ENCODE results near the gene C1orf232. TPM values are rescaled to one million over a fixed set of nuclear protein-coding genes. Genes with fewer than 3 reads are reported as not detected.
A peak's percentile ranks its signal among the peaks of the same experiment; 100 is the strongest.

The C1orf232 gene
- total and polyA plus RNA-seq, 2 experiments from 2014 or later, result not detected

- peaks cover 83% of the 10 kb centered on the region for H3K27me3 Mint-ChIP-seq (ENCODE audit: insufficient read depth, low read depth, poor library complexity)
- peaks cover 60% of the 10 kb centered on the region for H3K4me1 Mint-ChIP-seq
- Histone ChIP-seq H3K27ac (ENCODE audit: low read depth) (no peak within 1 kb of the TSS), H3K79me2 (replicated peaks; ENCODE audit: insufficient read depth) (no peaks in the 10 kb centered on the region), H3F3A (replicated peaks; ENCODE audit: low read depth) (peaks cover 16% of the 10 kb centered on the region), H3K27me3 (ENCODE audit: insufficient read depth) (peaks cover 100% of the 10 kb centered on the region), H3K4me2 (peak within 1 kb of the TSS; percentile 67), H3K4me3 (no peak within 1 kb of the TSS; the same call in 1 of the 2 replicates), H4K20me1 (replicated peaks; ENCODE audit: insufficient read depth) (no peaks in the 10 kb centered on the region; the same call in 1 of the 2 replicates), H2AFZ (no peak within 1 kb of the TSS), H3K36me3 (ENCODE audit: insufficient read depth) (no peaks in the 10 kb centered on the region), H3K9me2 (ENCODE audit: insufficient read depth) (no peaks in the 10 kb centered on the region), H3K4me1 (ENCODE audit: insufficient read depth) (peaks cover 57% of the 10 kb centered on the region)
- TF ChIP-seq EZH2 (IDR thresholded peaks at IDR 0.05; ENCODE audit: low read depth, unreplicated experiment) (no peak), JUNB (IDR thresholded peaks at IDR 0.05; ENCODE audit: unreplicated experiment) (no peak), ZNF114 (CRISPR knock-in tag; IDR thresholded peaks at IDR 0.05) (no peak), EZH2phosphoT487 (IDR thresholded peaks at IDR 0.05; ENCODE audit: unreplicated experiment) (no peak)
- no peak within 1 kb of the TSS for H3K27ac Mint-ChIP-seq
- DNase-seq (ENCODE audit: low spot score), result peak; percentile 49
- ATAC-seq, result no peak
- no peaks in the 10 kb centered on the region for H3K36me3 Mint-ChIP-seq (ENCODE audit: low read depth)
- peaks cover 3% of the 10 kb centered on the region; the same call in 1 of the 3 replicates for H3K9me3 Mint-ChIP-seq
- peak within 1 kb of the TSS; percentile 54 for H3K4me3 Mint-ChIP-seq
Measured at GRCh38 chr1:26158908-26159742, 9.6 kb downstream of the C1orf232 start, which contains the start of gene FAM110D. FAM110D (plus strand) TSS chr1:26159079; CDS start chr1:26161292, 2,213 bp downstream.

GRCh38 chr1:26158271-26158907 is 10.4 kb downstream of the C1orf232 start:
- no peak overlapping the region for H3K27ac Mint-ChIP-seq
- no peak overlapping the region for H3K27ac ChIP-seq (ENCODE audit: low read depth)
- no peaks in the 10 kb centered on the region for H3K9me2 ChIP-seq (ENCODE audit: insufficient read depth)
- H3K9me3 Mint-ChIP-seq, result peaks cover 3% of the 10 kb centered on the region; the same call in 1 of the 3 replicates
- no peak overlapping the region for H2AFZ ChIP-seq
- DNase-seq (ENCODE audit: low spot score) (no peak), ATAC-seq (no peak)
- no peaks in the 10 kb centered on the region for H3K79me2 ChIP-seq (replicated peaks; ENCODE audit: insufficient read depth)
- peaks cover 84% of the 10 kb centered on the region for H3K27me3 Mint-ChIP-seq (ENCODE audit: insufficient read depth, low read depth, poor library complexity)
- H3K36me3 Mint-ChIP-seq (ENCODE audit: low read depth), result no peaks in the 10 kb centered on the region
- no peaks in the 10 kb centered on the region for H3K36me3 ChIP-seq (ENCODE audit: insufficient read depth)
- H3K4me1 ChIP-seq (ENCODE audit: insufficient read depth), result peaks cover 57% of the 10 kb centered on the region
- H3K27me3 ChIP-seq (ENCODE audit: insufficient read depth), result peaks cover 100% of the 10 kb centered on the region
- peaks cover 11% of the 10 kb centered on the region; the same call in 1 of the 2 replicates for H3F3A ChIP-seq (replicated peaks; ENCODE audit: low read depth)
- H3K4me2 ChIP-seq, result 0 out of 2 replicates have a peak overlapping the region, but pooled peaks have one; percentile 67
- H4K20me1 ChIP-seq (replicated peaks; ENCODE audit: insufficient read depth), result peaks cover 5% of the 10 kb centered on the region; the same call in 1 of the 2 replicates
- peaks cover 62% of the 10 kb centered on the region for H3K4me1 Mint-ChIP-seq
- H3K4me3 ChIP-seq, result no peak overlapping the region
- peak overlapping the region; percentile 54 for H3K4me3 Mint-ChIP-seq
- TF ChIP-seq CREB1 (CRISPR knock-in tag; IDR thresholded peaks at IDR 0.05; ENCODE audit: low read depth), result no peak
- no peak for TF ChIP-seq ZNF331 (CRISPR knock-in tag; IDR thresholded peaks at IDR 0.05; ENCODE audit: low read depth)
- no peak for TF ChIP-seq POLR2AphosphoS5 (IDR thresholded peaks at IDR 0.05; ENCODE audit: low read depth)
- no peak for TF ChIP-seq REST (IDR thresholded peaks at IDR 0.05; ENCODE audit: unreplicated experiment)
- no peak for TF ChIP-seq EZH2phosphoT487 (IDR thresholded peaks at IDR 0.05; ENCODE audit: unreplicated experiment)
- no peak for TF ChIP-seq EZH2 (IDR thresholded peaks at IDR 0.05; ENCODE audit: low read depth, unreplicated experiment)
- TF ChIP-seq CTCF (conservative IDR thresholded peaks at IDR 0.05; ENCODE audit: low read depth in 2 of 2), result no peak
- no peak for TF ChIP-seq ETS1 (IDR thresholded peaks at IDR 0.05)
